ENCODE measurements around the gene C2orf69.

GRCh38 chr2:199975273-199975895, 64.3 kb downstream of the C2orf69 start:
- TF ChIP-seq CTCF (conservative IDR thresholded peaks at IDR 0.05; ENCODE audit: low read depth, low read length) (no peak), EZH2 (IDR thresholded peaks at IDR 0.05; ENCODE audit: borderline replicate concordance, low read depth, low read length, poor library complexity, severe bottlenecking) (no peak)
